Measurements from ENCODE around the gene PCID2.
"Not testable (repeated sequence)": the region's sequence is repeated elsewhere in the genome, so short reads cannot be mapped to it uniquely, and the experiment has no call there.

PCID2 gene

DNA sequence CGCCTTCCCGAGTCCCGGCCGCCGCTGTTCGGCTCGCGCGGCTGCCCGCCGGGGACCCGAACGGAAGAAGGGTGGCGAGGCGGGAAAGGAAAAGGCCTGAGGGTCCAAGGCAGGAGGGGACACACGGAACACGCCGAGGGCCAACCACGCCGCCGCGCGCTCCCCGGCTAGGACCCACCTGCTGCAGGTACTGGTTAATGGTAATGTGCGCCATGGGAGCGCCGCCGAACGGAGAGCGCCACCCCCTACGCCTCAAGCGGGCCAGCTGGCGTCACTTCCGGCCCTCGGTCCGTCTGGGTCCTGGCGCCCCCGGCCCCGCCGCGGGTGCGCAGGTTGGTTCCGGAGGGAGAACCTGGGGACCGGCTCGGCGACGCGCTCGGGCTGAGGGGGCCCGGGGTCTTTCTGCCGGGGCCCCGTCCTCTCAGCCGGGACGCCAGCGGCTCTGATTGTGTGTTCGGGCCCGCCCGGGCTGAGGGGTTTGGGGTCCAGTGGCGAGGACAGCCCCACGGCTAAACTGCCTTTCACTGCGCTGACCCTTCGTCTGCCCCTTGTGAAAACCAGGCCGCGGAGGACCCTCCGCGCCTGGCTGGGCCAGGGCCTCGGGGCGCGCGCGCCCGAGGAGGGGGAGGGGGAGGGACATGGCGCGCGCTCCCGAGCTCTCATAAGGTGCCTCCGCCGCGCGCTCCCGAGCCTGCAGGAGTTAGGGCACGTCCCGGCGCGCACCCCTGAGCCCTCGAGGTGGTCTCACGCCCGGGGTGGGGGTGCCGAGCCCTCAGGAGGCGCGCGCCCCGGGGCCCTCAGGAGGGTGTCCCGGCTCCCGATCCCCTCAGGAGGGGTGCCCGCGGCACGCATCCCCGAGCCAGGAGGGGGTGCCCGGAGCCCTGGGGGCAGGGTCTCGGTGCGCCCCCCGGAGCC lies at the start of gene PCID2:
Gene PCID2, minus strand, starts transcription at position 249 of the 915 bp plus-strand sequence. Its CDS starts 35 bp downstream, at position 214.
- DNase-seq (ENCODE audit: low read depth): peak; percentile 37
- H3K4me3 ChIP-seq (ENCODE audit: control insufficient read depth, low read depth, low read length): peak within 1 kb of the TSS; percentile 82
- TF ChIP-seq, protein P1, sequence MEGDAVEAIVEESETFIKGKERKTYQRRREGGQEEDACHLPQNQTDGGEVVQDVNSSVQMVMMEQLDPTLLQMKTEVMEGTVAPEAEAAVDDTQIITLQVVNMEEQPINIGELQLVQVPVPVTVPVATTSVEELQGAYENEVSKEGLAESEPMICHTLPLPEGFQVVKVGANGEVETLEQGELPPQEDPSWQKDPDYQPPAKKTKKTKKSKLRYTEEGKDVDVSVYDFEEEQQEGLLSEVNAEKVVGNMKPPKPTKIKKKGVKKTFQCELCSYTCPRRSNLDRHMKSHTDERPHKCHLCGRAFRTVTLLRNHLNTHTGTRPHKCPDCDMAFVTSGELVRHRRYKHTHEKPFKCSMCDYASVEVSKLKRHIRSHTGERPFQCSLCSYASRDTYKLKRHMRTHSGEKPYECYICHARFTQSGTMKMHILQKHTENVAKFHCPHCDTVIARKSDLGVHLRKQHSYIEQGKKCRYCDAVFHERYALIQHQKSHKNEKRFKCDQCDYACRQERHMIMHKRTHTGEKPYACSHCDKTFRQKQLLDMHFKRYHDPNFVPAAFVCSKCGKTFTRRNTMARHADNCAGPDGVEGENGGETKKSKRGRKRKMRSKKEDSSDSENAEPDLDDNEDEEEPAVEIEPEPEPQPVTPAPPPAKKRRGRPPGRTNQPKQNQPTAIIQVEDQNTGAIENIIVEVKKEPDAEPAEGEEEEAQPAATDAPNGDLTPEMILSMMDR (IDR thresholded peaks at IDR 0.05; ENCODE audit: control insufficient read depth, insufficient read depth, low read depth, low read length, missing control alignments): no peak

DNA sequence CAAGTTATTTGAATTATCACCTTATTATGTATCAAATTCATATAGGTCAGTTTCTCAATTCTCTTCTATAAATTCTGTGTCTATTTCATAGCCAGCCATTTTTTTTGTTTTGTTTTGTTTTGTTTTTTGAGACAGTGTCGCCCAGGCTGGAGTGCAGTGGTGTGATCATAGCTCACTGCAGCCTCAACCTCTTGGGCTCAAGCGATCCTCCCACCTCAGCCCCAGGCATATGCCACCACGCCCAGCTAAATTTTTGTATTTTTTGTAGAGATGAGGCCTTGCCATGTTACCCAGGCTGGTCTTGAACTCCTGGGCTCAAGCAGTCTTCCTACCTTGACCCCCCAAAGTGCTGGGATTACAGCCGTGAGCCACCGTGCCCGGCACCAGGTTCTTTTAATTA lies 49.4 kb upstream of the PCID2 start:
- not testable (repeated sequence) for DNase-seq (ENCODE audit: low read depth); H3K4me3 ChIP-seq (ENCODE audit: control insufficient read depth, low read depth, low read length)

DNA sequence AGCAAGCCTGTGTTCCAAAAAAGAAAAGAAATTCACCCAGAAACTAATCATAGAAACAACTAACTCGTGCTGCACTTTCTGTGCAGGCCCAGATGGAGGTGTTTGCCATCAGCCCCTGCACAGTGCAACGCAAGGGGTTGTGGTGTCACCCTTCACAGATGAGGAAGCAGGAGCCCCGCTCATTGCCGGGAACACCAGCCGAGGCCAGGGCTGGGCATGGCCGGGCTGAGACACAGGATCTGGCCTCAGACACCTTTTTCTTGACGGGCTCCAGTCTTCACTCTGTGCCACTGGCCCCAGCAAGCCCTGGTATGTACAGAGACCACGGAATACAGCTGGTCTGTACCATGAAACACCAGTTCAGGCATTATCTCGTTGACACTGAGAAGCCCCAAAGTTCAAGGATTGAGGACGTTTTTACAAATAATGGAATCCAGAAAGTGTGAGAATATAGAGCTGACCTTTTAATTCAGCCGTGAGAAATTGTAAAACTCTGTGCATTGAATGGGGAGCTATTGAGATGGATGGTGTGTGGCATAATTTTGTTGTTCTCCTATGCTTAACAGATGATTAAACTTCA lies 44.1 kb upstream of the PCID2 start:
- TF ChIP-seq, protein P1 (IDR thresholded peaks at IDR 0.05; ENCODE audit: control insufficient read depth, insufficient read depth, low read depth, low read length, missing control alignments): no peak
- no peak for DNase-seq (ENCODE audit: low read depth)

DNA sequence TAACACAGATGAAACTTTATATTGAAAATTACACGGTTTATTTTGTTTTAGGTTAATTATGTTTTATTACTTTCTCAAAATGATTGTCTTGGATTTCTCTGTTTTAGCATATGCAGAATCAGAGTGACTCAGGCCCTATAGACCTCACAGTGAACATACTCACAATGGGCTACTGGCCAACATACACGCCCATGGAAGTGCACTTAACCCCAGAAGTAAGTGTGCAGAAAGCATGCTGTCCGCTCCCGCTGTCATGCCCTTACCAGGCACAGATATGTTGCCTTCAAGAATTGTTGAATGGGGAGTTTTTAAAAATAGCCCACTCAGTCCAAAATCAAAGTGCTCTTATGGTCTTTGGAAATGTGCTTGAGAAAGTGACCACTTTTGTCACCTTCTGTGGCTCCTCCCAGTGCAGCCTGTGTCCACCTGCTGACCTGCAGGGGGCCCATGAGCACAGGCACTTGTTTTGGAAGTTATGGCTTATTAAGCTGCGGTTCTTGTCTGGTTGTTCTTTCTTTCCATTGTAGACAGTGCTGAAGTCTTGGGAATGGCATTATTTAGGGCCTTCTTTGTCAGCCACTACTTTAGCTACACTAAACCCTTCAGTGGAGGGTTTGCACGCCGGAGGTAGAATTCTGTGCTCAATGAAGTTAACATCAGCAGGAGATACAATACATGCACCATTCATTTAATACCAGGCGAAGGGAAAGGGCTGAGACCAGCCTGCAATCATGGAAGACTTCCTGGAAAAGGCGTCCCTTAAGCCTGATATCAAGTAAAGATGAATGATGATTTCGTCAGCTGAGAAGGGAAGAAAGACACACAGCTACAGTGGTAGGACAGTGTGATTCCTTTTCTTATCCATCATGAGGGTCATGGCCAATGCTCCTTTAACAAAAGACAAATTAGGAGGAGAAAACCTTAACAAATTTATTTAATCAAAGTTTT lies 37.7 kb upstream of the PCID2 start:
- DNase-seq (ENCODE audit: low read depth): no peak
- no peak overlapping the region for H3K4me3 ChIP-seq (ENCODE audit: control insufficient read depth, low read depth, low read length)
- TF ChIP-seq, protein P1 (IDR thresholded peaks at IDR 0.05; ENCODE audit: control insufficient read depth, insufficient read depth, low read depth, low read length, missing control alignments): peak; percentile 32

More for the DNA sequence above, 44.1 kb upstream of the PCID2 start:
- no peak overlapping the region for H3K4me3 ChIP-seq (ENCODE audit: control insufficient read depth, low read depth, low read length)

DNA sequence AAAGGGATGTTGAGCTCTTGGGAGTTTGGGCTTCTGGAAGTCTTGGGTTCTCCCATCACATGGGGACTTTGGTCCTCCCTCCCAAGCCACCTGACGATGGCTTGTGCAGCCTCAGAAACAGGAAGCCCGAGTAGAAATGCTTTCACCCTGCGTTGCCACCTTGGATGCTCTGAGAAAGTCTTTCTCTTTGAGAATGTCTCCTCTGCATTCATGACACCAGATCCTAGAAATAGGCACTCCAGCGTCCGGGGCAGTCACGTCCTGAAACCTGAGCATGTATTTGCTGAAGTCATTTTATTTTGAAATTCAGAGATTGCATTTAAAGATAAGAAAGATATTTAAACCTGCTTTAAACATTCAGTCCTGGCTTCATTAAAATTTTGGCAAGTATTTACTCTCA lies 35.4 kb upstream of the PCID2 start:
- TF ChIP-seq, protein P1 (IDR thresholded peaks at IDR 0.05; ENCODE audit: control insufficient read depth, insufficient read depth, low read depth, low read length, missing control alignments): no peak
- DNase-seq (ENCODE audit: low read depth): no peak
- no peak overlapping the region for H3K4me3 ChIP-seq (ENCODE audit: control insufficient read depth, low read depth, low read length)

DNA sequence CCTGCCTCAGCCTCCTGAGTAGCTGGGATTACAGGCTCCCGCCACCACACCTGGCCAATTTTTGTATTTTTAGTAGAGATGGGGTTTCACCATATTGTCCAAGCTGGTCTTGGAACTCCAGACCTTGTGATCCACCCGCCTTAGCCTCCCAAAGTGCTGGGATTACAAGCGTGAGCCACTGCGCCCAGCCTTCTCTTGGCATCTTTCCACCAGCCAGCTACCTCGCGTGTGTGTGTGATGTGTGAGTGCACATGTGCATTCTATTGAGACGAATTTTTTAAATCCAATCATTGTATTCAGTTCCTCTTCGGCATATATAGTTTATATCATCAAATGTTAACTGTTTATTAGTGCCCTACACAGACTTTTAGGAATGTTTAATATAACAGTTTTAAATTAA lies 33.2 kb upstream of the PCID2 start:
- H3K4me3 ChIP-seq (ENCODE audit: control insufficient read depth, low read depth, low read length); DNase-seq (ENCODE audit: low read depth): not testable (repeated sequence)

DNA sequence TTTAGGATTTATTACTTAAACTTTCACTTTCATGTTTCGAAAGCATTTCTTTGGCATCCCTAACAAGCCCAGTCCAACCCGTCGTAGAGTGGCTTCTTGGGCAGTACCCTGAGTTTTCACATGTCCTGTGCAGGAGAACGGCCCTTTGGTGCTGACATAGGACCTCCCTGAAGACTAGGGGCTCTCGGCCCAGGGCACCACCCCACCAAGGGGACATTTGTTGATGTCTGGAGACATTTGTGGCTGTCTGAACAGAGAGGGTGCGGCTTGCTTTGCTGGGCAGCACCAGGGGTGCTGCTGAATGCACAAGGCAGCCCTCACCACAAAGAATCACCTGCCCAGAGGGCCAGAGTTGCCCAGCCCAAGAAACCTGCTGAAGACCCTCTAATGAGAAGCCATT lies 31.5 kb upstream of the PCID2 start:
- TF ChIP-seq, protein P1 (IDR thresholded peaks at IDR 0.05; ENCODE audit: control insufficient read depth, insufficient read depth, low read depth, low read length, missing control alignments): no peak

More for the DNA sequence above, 31.5 kb upstream of the PCID2 start:
- H3K4me3 ChIP-seq (ENCODE audit: control insufficient read depth, low read depth, low read length): no peak overlapping the region
- no peak for DNase-seq (ENCODE audit: low read depth)
